Stomach (tissue), 4 donors: ENCODE data around the gene MACROH2A1.

Experiments
- EP300 ChIP-seq: sonication (generic); formaldehyde crosslinking; IDR thresholded peaks from one replicate; pipeline ENCODE4 v1.6.1; 2017; ENCODE audit warnings: antibody characterized with exemption
- POLR2A ChIP-seq, 4 donors: fragments of 450-650 bp; IDR thresholded peaks; one replicate each; pipeline ENCODE4 v1.6.1; 2016; ENCODE audit warnings: antibody characterized with exemption in 4 of 4, control low read depth in 2 of 4, mild to moderate bottlenecking in 1 of 4, moderate library complexity in 1 of 4
- POLR2AphosphoS5 ChIP-seq, 3 donors: sonication (generic); formaldehyde crosslinking; IDR thresholded peaks; one replicate each; pipeline ENCODE4 v1.6.1; 2016; ENCODE audit warnings: antibody characterized with exemption in 3 of 3
- TF ChIP-seq, protein P1 (sequence below), 7 experiments: fragments of 450-650 bp in 4 of 7; fragments of 200-600 bp in 3 of 7; sonication (generic) in 3 of 7; IDR thresholded peaks; one replicate each; pipeline ENCODE4 v1.5.1; 2016 to 2019; ENCODE audit warnings: antibody characterized with exemption in 7 of 7, control low read depth in 2 of 7, mild to moderate bottlenecking in 1 of 7

DNA sequence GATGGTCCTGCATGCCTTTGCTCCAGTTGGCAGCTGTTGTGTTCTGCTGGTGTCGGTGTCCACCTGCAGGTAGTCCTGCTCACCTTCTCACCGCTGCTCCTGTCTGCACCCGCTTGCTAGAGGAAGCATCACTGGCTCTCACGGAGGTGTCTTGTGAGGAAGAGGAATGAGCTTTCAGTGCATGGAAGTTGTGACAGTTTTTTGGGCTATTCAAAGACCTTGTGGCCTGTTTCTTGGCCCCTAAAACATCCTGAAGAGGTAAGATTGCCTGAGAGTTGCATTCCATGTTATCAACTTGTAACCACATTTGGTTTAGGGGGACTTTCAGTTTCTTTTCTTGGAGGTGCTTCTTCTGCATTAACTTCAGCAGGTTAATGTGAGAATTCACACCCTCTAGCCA lies 85.6 kb downstream of the MACROH2A1 start:
- TF ChIP-seq, protein P1, sequence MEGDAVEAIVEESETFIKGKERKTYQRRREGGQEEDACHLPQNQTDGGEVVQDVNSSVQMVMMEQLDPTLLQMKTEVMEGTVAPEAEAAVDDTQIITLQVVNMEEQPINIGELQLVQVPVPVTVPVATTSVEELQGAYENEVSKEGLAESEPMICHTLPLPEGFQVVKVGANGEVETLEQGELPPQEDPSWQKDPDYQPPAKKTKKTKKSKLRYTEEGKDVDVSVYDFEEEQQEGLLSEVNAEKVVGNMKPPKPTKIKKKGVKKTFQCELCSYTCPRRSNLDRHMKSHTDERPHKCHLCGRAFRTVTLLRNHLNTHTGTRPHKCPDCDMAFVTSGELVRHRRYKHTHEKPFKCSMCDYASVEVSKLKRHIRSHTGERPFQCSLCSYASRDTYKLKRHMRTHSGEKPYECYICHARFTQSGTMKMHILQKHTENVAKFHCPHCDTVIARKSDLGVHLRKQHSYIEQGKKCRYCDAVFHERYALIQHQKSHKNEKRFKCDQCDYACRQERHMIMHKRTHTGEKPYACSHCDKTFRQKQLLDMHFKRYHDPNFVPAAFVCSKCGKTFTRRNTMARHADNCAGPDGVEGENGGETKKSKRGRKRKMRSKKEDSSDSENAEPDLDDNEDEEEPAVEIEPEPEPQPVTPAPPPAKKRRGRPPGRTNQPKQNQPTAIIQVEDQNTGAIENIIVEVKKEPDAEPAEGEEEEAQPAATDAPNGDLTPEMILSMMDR (IDR thresholded peaks at IDR 0.05): no peak
- TF ChIP-seq POLR2A (IDR thresholded peaks at IDR 0.05) (no peak), EP300 (no peak), POLR2AphosphoS5 (IDR thresholded peaks at IDR 0.05) (no peak)
